ENCODE results near the gene NECTIN2. TPM values are rescaled to one million over a fixed set of nuclear protein-coding genes. Genes with fewer than 3 reads are reported as not detected.

The NECTIN2 gene
- polyA plus RNA-seq, 1 experiment = 80.2 TPM

DNA sequence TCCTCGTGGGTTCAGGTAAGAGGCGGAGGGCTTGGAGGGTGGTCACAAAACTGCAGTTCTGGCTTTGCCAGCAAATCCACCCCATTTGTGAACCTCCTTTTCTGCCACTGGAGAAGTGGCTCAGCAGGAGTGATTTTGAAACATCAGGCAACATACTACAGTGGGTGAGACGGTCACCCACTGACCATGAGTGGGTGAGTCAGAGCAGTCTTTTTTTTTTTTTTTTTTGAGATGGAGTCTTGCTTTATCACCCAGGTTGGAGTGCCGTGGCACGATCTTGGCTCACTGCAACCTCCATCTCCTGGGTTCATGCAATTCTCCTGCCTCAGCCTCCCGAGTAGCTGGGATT is 47.9 kb downstream of the NECTIN2 start:
- CTCF ChIA-PET = interaction anchor here (1.5 kb wide), 1 partner anchor 9 kb away, joined by 4 read pairs; no protein-coding TSS in a partner anchor
- TF ChIP-seq, protein P1, sequence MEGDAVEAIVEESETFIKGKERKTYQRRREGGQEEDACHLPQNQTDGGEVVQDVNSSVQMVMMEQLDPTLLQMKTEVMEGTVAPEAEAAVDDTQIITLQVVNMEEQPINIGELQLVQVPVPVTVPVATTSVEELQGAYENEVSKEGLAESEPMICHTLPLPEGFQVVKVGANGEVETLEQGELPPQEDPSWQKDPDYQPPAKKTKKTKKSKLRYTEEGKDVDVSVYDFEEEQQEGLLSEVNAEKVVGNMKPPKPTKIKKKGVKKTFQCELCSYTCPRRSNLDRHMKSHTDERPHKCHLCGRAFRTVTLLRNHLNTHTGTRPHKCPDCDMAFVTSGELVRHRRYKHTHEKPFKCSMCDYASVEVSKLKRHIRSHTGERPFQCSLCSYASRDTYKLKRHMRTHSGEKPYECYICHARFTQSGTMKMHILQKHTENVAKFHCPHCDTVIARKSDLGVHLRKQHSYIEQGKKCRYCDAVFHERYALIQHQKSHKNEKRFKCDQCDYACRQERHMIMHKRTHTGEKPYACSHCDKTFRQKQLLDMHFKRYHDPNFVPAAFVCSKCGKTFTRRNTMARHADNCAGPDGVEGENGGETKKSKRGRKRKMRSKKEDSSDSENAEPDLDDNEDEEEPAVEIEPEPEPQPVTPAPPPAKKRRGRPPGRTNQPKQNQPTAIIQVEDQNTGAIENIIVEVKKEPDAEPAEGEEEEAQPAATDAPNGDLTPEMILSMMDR (IDR thresholded peaks at IDR 0.05; ENCODE audit: low read depth, low read length) = no peak
- Histone ChIP-seq H3K27me3 (ENCODE audit: control insufficient read depth, insufficient read depth, low read length) (no peaks in the 10 kb centered on the region), H3K4me3 (ENCODE audit: low read depth, low read length) (no peak overlapping the region), H3K27ac (ENCODE audit: low read depth, low read length) (no peak overlapping the region), H3K9me3 (ENCODE audit: control insufficient read depth, insufficient read depth, low read length) (no peaks in the 10 kb centered on the region)
- POLR2A ChIA-PET = no interaction called here
- DNase-seq (ENCODE audit: low read depth, low spot score) = no peak

DNA sequence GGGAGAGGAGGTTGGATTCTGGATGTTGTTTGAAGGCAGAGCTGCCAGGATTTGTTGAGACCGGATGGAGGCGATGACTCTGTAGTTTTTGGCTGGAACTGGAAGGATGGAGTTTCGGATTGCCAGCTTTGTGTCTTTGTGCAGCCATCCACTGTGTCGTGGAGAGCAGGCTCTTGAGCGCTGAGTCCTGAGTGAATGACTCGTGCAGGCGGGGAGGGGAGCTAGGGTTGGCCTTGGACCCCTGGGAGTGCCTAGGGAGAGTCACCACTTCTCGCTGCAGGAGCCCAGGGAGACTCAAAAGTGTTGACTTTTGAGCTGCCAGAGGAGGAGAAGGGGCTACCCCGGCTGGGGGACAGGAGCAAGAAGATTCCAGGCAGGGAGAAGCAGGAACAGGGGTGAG is 48.8 kb downstream of the NECTIN2 start:
- H3K9me3 ChIP-seq (ENCODE audit: control insufficient read depth, insufficient read depth, low read length) = no peaks in the 10 kb centered on the region
- TF ChIP-seq, protein P1 (IDR thresholded peaks at IDR 0.05; ENCODE audit: low read depth, low read length) = no peak
- DNase-seq (ENCODE audit: low read depth, low spot score) = no peak
- POLR2A ChIA-PET = no interaction called here
- no peak overlapping the region for H3K4me3 ChIP-seq (ENCODE audit: low read depth, low read length)
- CTCF ChIA-PET = interaction anchor here (0.7 to 1.5 kb wide), 3 partner anchors 8 to 57 kb away, joined by 4 to 5 read pairs (median 4); partner anchors contain the start of gene APOE
- no peaks in the 10 kb centered on the region for H3K27me3 ChIP-seq (ENCODE audit: control insufficient read depth, insufficient read depth, low read length)
- no peak overlapping the region for H3K27ac ChIP-seq (ENCODE audit: low read depth, low read length)

DNA sequence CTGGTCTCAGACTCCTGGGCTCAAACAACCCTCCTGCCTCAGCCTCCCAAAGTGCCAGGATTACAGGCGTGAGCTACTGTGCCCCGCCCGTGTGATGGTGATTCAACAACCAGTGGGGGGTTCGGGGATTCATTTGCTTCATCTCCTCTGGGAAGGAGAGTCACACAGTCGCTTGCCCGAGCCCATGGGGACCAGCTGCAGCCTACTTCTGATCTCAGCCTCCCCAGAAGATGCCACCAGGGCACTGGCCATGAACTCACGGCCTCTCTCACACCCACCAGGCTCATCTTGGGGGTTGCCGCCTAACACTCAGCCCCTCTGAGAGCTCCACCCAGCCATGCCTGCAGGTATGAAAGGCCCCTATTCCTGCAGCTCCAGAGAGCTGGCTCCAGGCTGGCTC is 51.7 kb downstream of the NECTIN2 start:
- Histone ChIP-seq H3K27me3 (ENCODE audit: control insufficient read depth, insufficient read depth, low read length) (no peaks in the 10 kb centered on the region), H3K4me3 (ENCODE audit: low read depth, low read length) (no peak overlapping the region), H3K9me3 (ENCODE audit: control insufficient read depth, insufficient read depth, low read length) (no peaks in the 10 kb centered on the region), H3K27ac (ENCODE audit: low read depth, low read length) (no peak overlapping the region)
- TF ChIP-seq, protein P1 (IDR thresholded peaks at IDR 0.05; ENCODE audit: low read depth, low read length) = no peak
- ChIA-PET CTCF (no interaction called here), POLR2A (no interaction called here)
- no peak for DNase-seq (ENCODE audit: low read depth, low spot score)

DNA sequence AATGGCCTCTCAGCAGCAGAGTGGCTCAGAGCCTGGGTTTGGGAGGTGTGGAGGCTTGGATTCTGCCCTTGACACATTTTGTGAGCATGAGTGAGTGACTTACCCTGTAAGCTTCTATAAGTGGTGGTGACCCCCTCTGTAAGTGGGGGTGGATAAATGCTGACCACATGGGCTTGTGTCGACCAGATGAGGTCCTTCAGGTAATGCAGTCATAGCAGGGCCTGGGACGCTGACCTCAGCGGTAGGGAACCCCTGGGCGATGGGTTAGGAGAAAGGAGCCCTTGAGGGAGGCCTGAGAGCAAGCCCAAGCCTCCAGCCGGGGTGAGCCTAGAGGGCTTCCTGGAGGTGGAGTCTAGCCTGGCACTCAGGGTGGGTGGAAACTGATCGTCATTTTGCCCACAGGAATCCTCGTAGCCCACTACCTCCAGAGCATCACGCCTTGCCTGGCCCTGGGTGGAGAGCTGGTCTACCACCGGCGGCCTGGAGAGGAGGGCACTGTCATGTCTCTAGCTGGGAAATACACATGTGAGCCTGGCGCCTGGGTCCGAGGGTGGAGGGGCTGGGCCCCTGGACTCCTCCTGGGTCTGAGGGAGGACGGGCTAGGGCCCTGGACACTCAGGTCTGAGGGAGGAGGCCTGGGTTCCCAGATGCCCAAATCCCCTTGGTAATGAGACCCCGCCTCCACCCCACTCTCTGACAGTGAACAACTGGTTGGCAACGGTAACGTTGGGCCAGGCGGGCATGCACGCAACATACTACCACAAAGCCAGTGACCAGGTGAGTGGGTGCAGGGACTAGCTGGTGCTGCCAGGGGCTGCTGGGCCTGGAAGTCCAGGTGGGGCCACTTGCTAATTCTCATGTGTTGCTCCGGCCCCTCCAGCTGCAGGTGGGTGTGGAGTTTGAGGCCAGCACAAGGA is 54.5 kb downstream of the NECTIN2 start:
- no peak overlapping the region for H3K4me3 ChIP-seq (ENCODE audit: low read depth, low read length)
- TF ChIP-seq, protein P1 (IDR thresholded peaks at IDR 0.05; ENCODE audit: low read depth, low read length) = no peak
- no peak for DNase-seq (ENCODE audit: low read depth, low spot score)
- H3K9me3 ChIP-seq (ENCODE audit: control insufficient read depth, insufficient read depth, low read length) = no peaks in the 10 kb centered on the region
- POLR2A ChIA-PET = no interaction called here
- CTCF ChIA-PET = interaction anchor here (0.6 to 0.8 kb wide), 2 partner anchors 36 to 52 kb away, joined by 3 to 8 read pairs; no protein-coding TSS in a partner anchor
- peaks cover 5% of the 10 kb centered on the region for H3K27me3 ChIP-seq (ENCODE audit: control insufficient read depth, insufficient read depth, low read length)
- H3K27ac ChIP-seq (ENCODE audit: low read depth, low read length) = no peak overlapping the region

DNA sequence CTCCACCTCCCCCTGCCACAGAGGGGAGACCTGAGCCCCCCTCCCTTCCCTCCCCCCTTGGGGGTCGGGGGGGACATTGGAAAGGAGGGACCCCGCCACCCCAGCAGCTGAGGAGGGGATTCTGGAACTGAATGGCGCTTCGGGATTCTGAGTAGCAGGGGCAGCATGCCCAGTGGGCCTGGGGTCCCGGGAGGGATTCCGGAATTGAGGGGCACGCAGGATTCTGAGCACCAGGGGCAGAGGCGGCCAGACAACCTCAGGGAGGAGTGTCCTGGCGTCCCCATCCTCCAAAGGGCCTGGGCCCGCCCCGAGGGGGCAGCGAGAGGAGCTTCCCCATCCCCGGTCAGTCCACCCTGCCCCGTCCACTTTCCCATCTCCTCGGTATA is 57.1 kb downstream of the NECTIN2 start:
- ChIA-PET POLR2A (interaction anchor here (0.5 kb wide), 1 partner anchor 12 kb away, joined by 3 read pairs; no protein-coding TSS in a partner anchor), CTCF (interaction anchor here (0.6 to 4.5 kb wide), 6 partner anchors 8 to 119 kb away, joined by 4 to 101 read pairs (median 8); partner anchors contain the start of genes APOC1 and CLPTM1)
- no peaks in the 10 kb centered on the region for H3K9me3 ChIP-seq (ENCODE audit: control insufficient read depth, insufficient read depth, low read length)
- TF ChIP-seq, protein P1 (IDR thresholded peaks at IDR 0.05; ENCODE audit: low read depth, low read length) = no peak
- H3K27ac ChIP-seq (ENCODE audit: low read depth, low read length) = no peak overlapping the region
- peaks cover 9% of the 10 kb centered on the region for H3K27me3 ChIP-seq (ENCODE audit: control insufficient read depth, insufficient read depth, low read length)
- DNase-seq (ENCODE audit: low read depth, low spot score) = no peak
- H3K4me3 ChIP-seq (ENCODE audit: low read depth, low read length) = no peak overlapping the region

All from AG04450 (cell line).